ENCODE results near the gene LRRC4C.

DNA sequence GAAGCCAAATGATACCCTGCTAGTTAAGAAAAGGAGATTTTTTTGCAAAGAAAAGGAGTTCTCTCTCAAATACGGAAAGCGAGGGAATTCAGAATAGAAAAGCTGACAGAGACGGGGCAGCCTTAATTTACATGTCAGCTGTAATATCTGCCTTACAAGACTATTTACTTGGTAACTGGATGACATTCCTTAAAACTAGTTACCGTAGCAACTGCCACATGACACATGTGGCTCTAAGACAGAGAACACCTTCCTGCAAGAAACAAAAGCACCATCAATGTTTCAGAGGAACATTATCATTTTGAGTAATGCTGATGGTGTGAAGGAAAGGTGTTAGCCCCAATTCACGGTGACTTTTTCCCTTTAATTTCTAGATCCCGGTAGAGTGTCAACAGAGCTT lies 222.1 kb downstream of the LRRC4C start:
- TF ChIP-seq POLR2AphosphoS5 (IDR thresholded peaks at IDR 0.05; ENCODE audit: insufficient read depth, low read depth, low read length) (no peak), FOS (IDR thresholded peaks at IDR 0.05; ENCODE audit: borderline replicate concordance, insufficient read depth, low read length) (no peak)

Measured in endothelial cell of umbilical vein (primary cell).